K562 (cell line): ENCODE measurements around the gene FRAT1. TPM values are rescaled to one million over a fixed set of nuclear protein-coding genes. Genes with fewer than 3 reads are reported as not detected.
A peak's percentile ranks its signal among the peaks of the same experiment; 100 is the strongest.

Experiments used
- ATAC-seq: fragments of 200-7000 bp; cut with Tn5 transposase; 3 replicates; pipeline ENCODE4 v1.9.1; 2020; ENCODE audit warnings: moderate library complexity
- BruUV-seq: library from RNA; stranded (reverse); fragments of 400-500 nt; replicated peaks from 2 replicates; lab custom pipeline; 2021; lab: Mats Ljungman, UMichigan
- CTCF ChIA-PET: fragments of 300-600 bp; formaldehyde crosslinking; extraction: SDS; loops from one replicate; lab custom pipeline; 2021; ENCODE audit warnings: low intra/inter-chr PET ratio; lab: Yijun Ruan, JAX
- POLR2A ChIA-PET: fragments of 300-600, 350-650 bp; sonication (Branson Sonifier 250); formaldehyde crosslinking; extraction: SDS; loops from one replicate; lab custom pipeline; 2021; ENCODE audit warnings: antibody characterized with exemption, inconsistent platforms; lab: Yijun Ruan, JAX
- DNase-seq, 4 experiments: peaks; one replicate each; pipeline versions ENCODE4 v3.0.0 to v3.0.0-alpha.2; 2011 to 2018; ENCODE audit warnings: low spot score in 3 of 4, mixed read lengths in 3 of 4; ENCODE audit errors: extremely low read depth in 1 of 4
- FAIRE-seq: peaks from 2 replicates; lab custom pipeline; 2011; peaks lifted over from hg19 to GRCh38; lab: Jason Lieb, UNC
- H2AFZ ChIP-seq: 2 replicates; pipeline ENCODE4 v1.6.0; 2011; ENCODE audit warnings: low read depth, low read length, control low read depth, inconsistent platforms
- H3K27ac ChIP-seq: fragments of 200-600 bp; 3 replicates; pipeline ENCODE4 v1.8.0; 2011; ENCODE audit warnings: low read depth, mild to moderate bottlenecking, control low read depth, inconsistent platforms, low read length, moderate library complexity, mixed read lengths; ENCODE audit errors: extremely low read depth
- H3K27me3 ChIP-seq, 2 experiments: fragments of 300-600 bp in 1 of 2; 2 replicates in 1 of 2; 3 replicates in 1 of 2; pipeline versions ENCODE4 v1.6.0 to v1.8.0; 2011; ENCODE audit warnings: inconsistent platforms in 2 of 2, low read length in 2 of 2, mild to moderate bottlenecking in 1 of 2, mixed read lengths in 1 of 2, moderate library complexity in 1 of 2; ENCODE audit not compliant: control insufficient read depth in 2 of 2, insufficient read depth in 2 of 2
- H3K36me3 ChIP-seq: fragments of 300-600 bp; 3 replicates; pipeline ENCODE4 v1.8.0; 2011; ENCODE audit warnings: mild to moderate bottlenecking, low read length, inconsistent platforms; ENCODE audit not compliant: control insufficient read depth, insufficient read depth
- H3K4me1 ChIP-seq, 2 experiments: fragments of 200-600 bp in 1 of 2; replicated peaks in 1 of 2; 2 replicates in 1 of 2; 3 replicates in 1 of 2; pipeline versions ENCODE4 v1.5.1 to v1.8.0; 2011; ENCODE audit warnings: inconsistent platforms in 2 of 2, low read length in 2 of 2, mild to moderate bottlenecking in 1 of 2, mixed read lengths in 1 of 2, moderate library complexity in 1 of 2; ENCODE audit not compliant: control insufficient read depth in 2 of 2, insufficient read depth in 2 of 2
- H3K4me2 ChIP-seq: 2 replicates; pipeline ENCODE4 v1.6.1; 2011; ENCODE audit warnings: low read length, control low read depth, inconsistent platforms, mixed read lengths; ENCODE audit not compliant: insufficient read depth
- H3K4me3 ChIP-seq: fragments of 200-600 bp; sonication (generic), shearing (Covaris generic); 2 replicates; pipeline ENCODE4 v1.5.1; 2016; ENCODE audit warnings: control low read depth, inconsistent platforms
- H3K79me2 ChIP-seq: fragments of 200-600 bp; 3 replicates; pipeline ENCODE4 v1.8.0; 2011; ENCODE audit warnings: low read length, inconsistent platforms; ENCODE audit not compliant: control insufficient read depth, insufficient read depth
- H3K9ac ChIP-seq, 2 experiments: 2 replicates each; pipeline versions ENCODE4 v1.6.0 to v1.6.1; 2011; ENCODE audit warnings: low read depth in 2 of 2, low read length in 2 of 2, control low read depth in 1 of 2, inconsistent platforms in 1 of 2, mild to moderate bottlenecking in 1 of 2, mixed read lengths in 1 of 2; ENCODE audit not compliant: insufficient read depth in 1 of 2
- H3K9me1 ChIP-seq: one replicate; pipeline ENCODE4 v1.6.0; 2011; ENCODE audit warnings: inconsistent platforms, mild to moderate bottlenecking, low read length, moderate library complexity; ENCODE audit not compliant: control insufficient read depth, insufficient read depth
- H3K9me3 ChIP-seq: replicated peaks from 2 replicates; pipeline ENCODE4 v1.5.1; 2011; ENCODE audit warnings: low read depth, low read length, inconsistent platforms; ENCODE audit not compliant: control insufficient read depth, insufficient read depth
- H4K20me1 ChIP-seq: replicated peaks from 2 replicates; pipeline ENCODE4 v1.6.1; 2011; ENCODE audit warnings: low read length, inconsistent platforms, mixed read lengths; ENCODE audit not compliant: control insufficient read depth, insufficient read depth
- CHAMP1 ChIP-seq: fragments of 450-650 bp; IDR thresholded peaks from 2 replicates; pipeline ENCODE4 v1.6.1; 2016; ENCODE audit warnings: mild to moderate bottlenecking
- CTCF ChIP-seq, 3 experiments: IDR thresholded peaks in 2 of 3; conservative IDR thresholded peaks in 1 of 3; 2 replicates each; pipeline ENCODE4 v1.5.1; 2011 to 2012; ENCODE audit warnings: low read length in 3 of 3, mild to moderate bottlenecking in 3 of 3, control low read depth in 2 of 3, improper control_type of control experiment in 1 of 3, inconsistent platforms in 1 of 3, low read depth in 1 of 3, mixed read lengths in 1 of 3, moderate library complexity in 1 of 3; ENCODE audit not compliant: insufficient read depth in 2 of 3
- GABPA ChIP-seq: fragments of 200-800 bp; sonication (Bioruptor generic); conservative IDR thresholded peaks from 2 replicates; pipeline ENCODE4 v1.6.1; 2016; ENCODE audit warnings: low read depth, missing genetic modification characterization, missing compliant biosample characterization
- IRF9 ChIP-seq: fragments of 450-650 bp; IDR thresholded peaks from 2 replicates; pipeline ENCODE4 v1.6.1; 2016; ENCODE audit warnings: missing biosample characterization, missing genetic modification characterization
- MAFF ChIP-seq: IDR thresholded peaks from 2 replicates; pipeline ENCODE4 v1.6.1; 2012; ENCODE audit warnings: low read length, improper control_type of control experiment
- MAFK ChIP-seq: IDR thresholded peaks from 2 replicates; pipeline ENCODE4 v1.6.1; 2011; ENCODE audit warnings: low read length, improper control_type of control experiment
- MTA1 ChIP-seq: fragments of 450-650 bp; IDR thresholded peaks from 2 replicates; pipeline ENCODE4 v1.6.1; 2017; ENCODE audit warnings: borderline replicate concordance
- NUFIP1 ChIP-seq: fragments of 450-650 bp; IDR thresholded peaks from 2 replicates; pipeline ENCODE4 v1.6.1; 2018; ENCODE audit not compliant: partially characterized antibody
- POLR2AphosphoS2 ChIP-seq: IDR thresholded peaks from 2 replicates; pipeline ENCODE4 v1.6.1; 2012; ENCODE audit warnings: low read length, improper control_type of control experiment
- POLR3A ChIP-seq: IDR thresholded peaks from 2 replicates; pipeline ENCODE4 v1.6.1; 2011; ENCODE audit warnings: borderline replicate concordance, mild to moderate bottlenecking, moderate library complexity; ENCODE audit not compliant: insufficient read length, insufficient read depth; ENCODE audit errors: extremely low read depth
- SMC3 ChIP-seq: conservative IDR thresholded peaks from 2 replicates; pipeline ENCODE4 v1.6.1; 2011; ENCODE audit warnings: low read depth, low read length, improper control_type of control experiment; ENCODE audit not compliant: insufficient read depth
- SUPT5H ChIP-seq: fragments of 450-650 bp; IDR thresholded peaks from 2 replicates; pipeline ENCODE4 v1.6.1; 2016
- TCF3 ChIP-seq: sonication (generic); formaldehyde crosslinking; IDR thresholded peaks from 2 replicates; pipeline ENCODE4 v1.4.0; 2020; ENCODE audit warnings: mild to moderate bottlenecking, missing genetic modification reagents
- ZKSCAN3 ChIP-seq: fragments of 250-450 bp; sonication (Bioruptor Pico); IDR thresholded peaks from 2 replicates; pipeline ENCODE4 v1.4.0; 2020
- ZNF140 ChIP-seq: fragments of 250-450 bp; sonication (Bioruptor Pico); IDR thresholded peaks from 2 replicates; pipeline ENCODE4 v1.8.0; 2021; ENCODE audit warnings: moderate library complexity, mild to moderate bottlenecking, inconsistent platforms
- ZNF384 ChIP-seq: IDR thresholded peaks from 2 replicates; pipeline ENCODE4 v1.6.1; 2012; ENCODE audit warnings: low read depth, low read length, improper control_type of control experiment
- ZNF551 ChIP-seq: fragments of 250-450 bp; sonication (Bioruptor Pico); IDR thresholded peaks from 2 replicates; pipeline ENCODE4 v1.5.0; 2021; ENCODE audit warnings: mild to moderate bottlenecking, moderate library complexity
- in situ Hi-C: fragments of 300-500 bp; cut with MboI; formaldehyde crosslinking; loops from 4 replicates; pipeline ENCODE4 v1.15.0; 2018; ENCODE audit warnings: inconsistent platforms, mixed read lengths
- intact Hi-C: fragments of 100-400 bp; cut with micrococcal nuclease; formaldehyde crosslinking; loops from 2 replicates; pipeline ENCODE4 v1.14.2; 2022
- polyA plus RNA-seq, 8 experiments: library from polyadenylated mRNA; depleted of rRNA in 4 of 8; stranded (reverse) in 5 of 8; unstranded in 3 of 8; fragments of >200 nt; fragmentation: Nextera tagmentation in 2 of 8; fragmentation: Illumina TruSeq in 1 of 8; extraction: Ambion mirVana in 2 of 8; extraction: Trizol in 1 of 8; gene quantifications; 2 replicates each; pipeline versions ENCODE4 v1.2.1 to v1.2.3, GENCODE V29; 2011 to 2014; ENCODE audit warnings: inconsistent platforms in 1 of 8, missing spikeins in 1 of 8
- total RNA-seq, 7 experiments: library from RNA; depleted of rRNA in 6 of 7; stranded (reverse); fragments of >200 nt in 6 of 7; fragmentation: Illumina TruSeq in 2 of 7; extraction: Trizol in 2 of 7; gene quantifications; 2 replicates each; pipeline versions ENCODE4 v1.2.1 to v1.2.3, GENCODE V29; 2011 to 2021; ENCODE audit warnings: low replicate concordance in 1 of 7

Gene FRAT1
- total and polyA plus RNA-seq, 9 of the 15 experiments (the other 6 are each of a cell fraction or from before 2014, with no cell fraction given): 0.11 to 4.6 (median 1.4) TPM

GRCh38 chr10:97278491-97278989, 40.5 kb upstream of the FRAT1 start:
- intact Hi-C loops (loop anchor here (2.0 kb wide), 2 partner anchors 54 to 76 kb away; no protein-coding TSS in a partner anchor), in situ Hi-C loops (no loop called here)
- no peaks in the 10 kb centered on the region for H4K20me1 ChIP-seq
- peaks cover 4 to 8% of the 10 kb centered on the region in 2 experiments; a peak in 4 of 5 replicates for H3K4me1 ChIP-seq
- peaks cover 61% of the 10 kb centered on the region for H3K79me2 ChIP-seq
- FAIRE-seq (peak; percentile 54), ATAC-seq (peak; percentile 95), DNase-seq (peak; percentile 18 to 63 (median 37))
- BruUV-seq: no TSS peak
- H3K9ac ChIP-seq: no peak overlapping the region
- ChIA-PET POLR2A (interaction anchor here (0.6 to 1.8 kb wide), 7 partner anchors 10 to 124 kb away, joined by 3 to 19 read pairs (median 3); partner anchors contain the start of gene FRAT1), CTCF (interaction anchor here (0.6 to 1.2 kb wide), 6 partner anchors 10 to 788 kb away, joined by 3 to 4 read pairs (median 4); no protein-coding TSS in a partner anchor)
- peak overlapping the region; percentile 63; the same call in 2 of the 3 replicates for H3K27ac ChIP-seq
- no peaks in the 10 kb centered on the region for H3K9me3 ChIP-seq
- H3K27me3 ChIP-seq: no peaks in the 10 kb centered on the region
- no peak overlapping the region for H3K4me3 ChIP-seq
- H3K4me2 ChIP-seq: no peak overlapping the region
- no peaks in the 10 kb centered on the region for H3K36me3 ChIP-seq
- no peak overlapping the region for H2AFZ ChIP-seq
- no peaks in the 10 kb centered on the region for H3K9me1 ChIP-seq
- TF ChIP-seq MAFF (peak; percentile 29; the same call in 1 of the 2 replicates), SUPT5H (no peak), ZNF140 (no peak), ZNF551 (CRISPR knock-in tag) (no peak), NUFIP1 (no peak), CTCF (IDR thresholded peaks at IDR 0.05 in 2 of 3, conservative IDR thresholded peaks at IDR 0.05 in 1 of 3; ENCODE audit: insufficient read depth in 2 of 3, low read depth in 1 of 3, low read length in 3 of 3) (peak; percentile 22 to 72 (median 39); a peak in 3 of 6 replicates), TCF3 (CRISPR knock-in tag) (no peak), ZNF384 (peak; percentile 85), IRF9 (tag) (no peak), POLR2AphosphoS2 (no peak), CHAMP1 (no peak), GABPA (tag) (no peak), ZKSCAN3 (CRISPR knock-in tag) (no peak), SMC3 (peak; percentile 41; the same call in 1 of the 2 replicates), MTA1 (no peak), POLR3A (no peak), MAFK (peak; percentile 40; the same call in 1 of the 2 replicates)
